T1000 (cell line): ENCODE measurements around the gene BOK.
"Not testable (repeated sequence)": the region's sequence is repeated elsewhere in the genome, so short reads cannot be mapped to it uniquely, and the experiment has no call there.

ENCODE experiments used
- DNase-seq: peaks from one replicate; lab custom pipeline; 2025; ENCODE audit warnings: mixed read lengths; lab: John Stamatoyannopoulos, UW

The BOK gene

GRCh38 chr2:241572915-241573651, 14.5 kb downstream of the BOK start:
- not testable (repeated sequence) for DNase-seq

DNA sequence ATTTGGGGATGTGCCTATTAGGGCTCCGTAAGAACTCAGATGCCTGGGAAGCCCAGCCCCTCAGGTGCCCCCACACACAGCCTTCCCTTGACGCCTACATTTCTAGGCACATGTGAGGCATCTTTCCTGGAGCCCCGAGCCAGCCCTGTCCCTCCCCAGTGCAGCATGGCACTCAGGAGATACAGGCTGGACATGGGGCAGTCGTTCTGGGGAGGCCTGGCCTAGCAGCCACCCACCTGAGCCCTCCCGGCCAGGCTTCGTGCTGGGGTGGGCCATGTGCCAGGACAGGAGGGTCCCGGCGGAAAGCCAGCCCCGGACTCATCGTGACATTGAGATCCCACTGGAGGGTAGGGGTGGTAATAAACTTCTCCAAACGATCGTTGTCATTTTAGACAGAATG, 15.2 kb downstream of the BOK start:
- no peak for DNase-seq

DNA sequence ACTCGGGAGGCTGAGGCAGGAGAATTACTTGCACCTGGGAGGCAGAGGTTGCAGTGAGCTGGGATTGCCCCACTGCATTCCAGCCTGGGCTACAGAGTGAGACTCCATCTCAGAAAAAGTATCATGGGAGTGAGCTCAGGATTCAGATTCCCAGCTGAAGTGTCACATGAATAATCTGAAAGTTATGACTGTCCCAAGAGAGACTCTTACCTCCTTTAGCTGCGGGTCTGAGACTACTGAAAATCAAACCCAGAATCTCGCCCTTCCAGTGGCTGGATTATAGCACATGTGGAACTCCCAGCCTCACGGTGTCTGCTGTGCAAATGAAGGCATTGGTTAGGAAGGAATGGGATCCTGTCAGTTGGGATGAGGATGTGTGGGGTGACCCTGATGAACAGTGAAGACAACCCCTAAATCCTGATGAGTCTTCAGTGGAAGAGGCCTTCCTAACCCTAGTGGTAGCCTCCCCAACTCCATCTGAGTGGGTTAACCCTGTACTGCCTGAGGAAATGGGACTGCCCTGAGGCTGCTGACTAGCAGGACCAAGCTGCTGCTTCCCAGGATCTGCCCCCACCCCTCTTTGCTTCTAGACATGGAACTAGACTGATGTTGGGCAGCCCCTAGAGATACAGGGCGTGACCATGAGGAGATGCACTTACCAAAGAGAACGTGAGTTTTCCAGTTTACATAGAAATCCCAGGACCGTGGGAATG, 16.5 kb downstream of the BOK start:
- no peak for DNase-seq

GRCh38 chr2:241575624-241576292, 17.2 kb downstream of the BOK start:
- DNase-seq: no peak

DNA sequence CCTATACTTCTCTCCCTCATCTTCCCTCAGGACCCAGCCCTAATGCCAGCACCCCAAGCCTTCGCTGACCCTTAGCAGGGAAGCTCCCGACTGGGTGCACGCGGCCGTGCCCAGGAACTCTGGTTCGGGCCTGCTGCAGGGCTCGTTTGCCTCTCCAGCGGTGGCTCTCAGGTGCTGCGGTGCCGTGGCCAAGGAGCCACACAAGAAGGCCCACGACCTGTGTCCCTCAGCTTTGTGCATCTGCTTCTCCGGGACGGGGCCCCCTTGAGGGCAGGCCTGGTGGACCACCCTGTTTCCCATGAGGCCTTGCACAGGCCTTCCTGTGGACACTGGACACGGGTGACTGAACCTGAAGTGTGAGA, 17.7 kb downstream of the BOK start:
- DNase-seq: no peak

DNA sequence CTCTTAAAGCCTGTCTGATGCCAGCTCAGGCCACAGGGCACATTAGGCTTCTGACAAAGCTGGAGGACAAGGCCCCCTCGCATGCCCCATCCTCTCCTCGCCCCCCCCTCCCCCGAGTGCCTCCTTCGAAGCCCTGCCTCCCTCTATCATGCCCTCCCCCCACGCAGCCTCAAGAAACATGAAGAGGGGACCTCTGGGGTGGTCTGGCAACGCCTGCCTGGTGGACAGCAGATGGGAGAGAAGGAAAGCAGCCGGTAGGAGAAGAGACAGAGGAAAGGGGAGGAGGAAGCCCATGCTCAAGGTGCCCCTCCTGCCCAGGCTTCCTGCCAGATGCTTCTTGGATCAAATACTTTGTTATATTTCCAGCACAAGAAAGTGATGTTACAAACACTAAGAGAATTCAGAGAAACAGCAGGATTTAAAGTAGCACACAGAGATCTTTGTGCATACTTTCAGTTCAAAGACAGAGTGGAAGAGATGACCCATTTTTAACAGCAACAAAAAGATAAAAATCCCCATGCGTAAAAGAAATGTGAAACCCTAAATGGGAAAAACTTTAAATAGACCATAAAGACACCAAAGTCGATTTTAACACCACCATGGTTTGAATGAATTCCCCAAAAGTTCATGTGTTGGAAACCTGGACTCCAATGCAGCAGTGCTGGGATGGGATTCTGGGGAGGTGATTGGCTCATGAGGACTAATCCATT, 19.0 kb downstream of the BOK start:
- no peak for DNase-seq

DNA sequence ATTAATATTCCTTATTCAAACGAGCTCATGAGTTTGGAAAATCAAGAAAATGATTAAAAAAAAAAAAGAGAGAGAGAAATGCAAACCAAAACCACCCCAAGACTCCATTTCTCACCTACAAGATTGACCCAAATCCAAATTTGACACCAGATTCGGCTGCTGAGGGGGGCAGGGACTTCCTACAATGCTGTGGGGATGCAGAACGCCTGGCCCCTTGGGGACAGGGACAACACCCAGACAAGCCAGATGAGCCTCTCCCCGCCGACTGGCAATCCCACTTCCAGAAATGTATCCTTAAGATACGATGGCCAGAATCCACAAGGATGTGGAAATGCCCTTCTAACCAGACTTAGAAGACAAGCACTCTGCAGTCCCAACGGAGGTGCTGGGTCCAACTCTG, 20.7 kb downstream of the BOK start:
- no peak for DNase-seq

- no peak for DNase-seq
These were observed 23.8 kb downstream of the BOK start for GRCh38 chr2:241582328-241582727.

- no peak for DNase-seq
These were observed 24.3 kb downstream of the BOK start for GRCh38 chr2:241582806-241583205.

- DNase-seq: no peak
These were observed 25.9 kb downstream of the BOK start for GRCh38 chr2:241584436-241584835.

DNA sequence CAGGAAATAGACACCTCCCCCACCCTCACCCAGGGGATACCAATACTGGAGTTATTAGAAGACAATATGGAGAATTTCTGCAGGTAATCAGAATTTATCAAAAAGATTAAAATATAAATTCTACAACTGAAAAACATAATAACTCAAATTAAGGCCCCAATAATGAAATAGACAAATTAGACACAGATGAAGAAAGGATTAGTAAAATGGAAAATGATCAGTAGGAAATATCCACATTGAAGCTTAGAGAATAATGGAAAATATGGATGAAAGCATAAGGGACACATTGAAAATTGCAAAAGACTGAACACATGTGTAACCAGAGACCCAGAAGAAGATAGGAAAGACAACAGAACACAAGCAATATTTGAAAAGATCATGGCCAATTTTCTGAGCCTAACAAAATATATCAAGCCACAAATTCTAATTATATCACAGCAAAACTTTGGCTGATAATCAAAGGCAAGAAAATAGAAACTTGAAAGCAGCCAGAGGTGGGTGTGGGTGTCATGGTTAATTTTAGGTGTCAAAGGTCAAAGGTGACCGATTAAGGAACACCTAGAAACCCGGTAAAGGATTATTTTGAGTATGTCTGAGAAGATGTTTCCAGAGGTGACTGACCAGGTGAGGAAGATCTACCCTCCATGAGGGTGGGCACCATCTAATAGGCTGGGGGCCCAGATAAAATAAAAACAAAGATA, 28.2 kb downstream of the BOK start:
- no peak for DNase-seq

- not testable (repeated sequence) for DNase-seq
These were observed 31.3 kb downstream of the BOK start for GRCh38 chr2:241589863-241590262.

GRCh38 chr2:241590496-241591455, 32.2 kb downstream of the BOK start:
- not testable (repeated sequence) for DNase-seq

- DNase-seq: no peak
These were observed 33.7 kb downstream of the BOK start for GRCh38 chr2:241592126-241592845.

GRCh38 chr2:241593271-241593670, 34.7 kb downstream of the BOK start:
- no peak for DNase-seq

GRCh38 chr2:241595600-241596140, 37.1 kb downstream of the BOK start:
- no peak for DNase-seq

GRCh38 chr2:241597561-241597960, 39.0 kb downstream of the BOK start:
- DNase-seq: no peak

DNA sequence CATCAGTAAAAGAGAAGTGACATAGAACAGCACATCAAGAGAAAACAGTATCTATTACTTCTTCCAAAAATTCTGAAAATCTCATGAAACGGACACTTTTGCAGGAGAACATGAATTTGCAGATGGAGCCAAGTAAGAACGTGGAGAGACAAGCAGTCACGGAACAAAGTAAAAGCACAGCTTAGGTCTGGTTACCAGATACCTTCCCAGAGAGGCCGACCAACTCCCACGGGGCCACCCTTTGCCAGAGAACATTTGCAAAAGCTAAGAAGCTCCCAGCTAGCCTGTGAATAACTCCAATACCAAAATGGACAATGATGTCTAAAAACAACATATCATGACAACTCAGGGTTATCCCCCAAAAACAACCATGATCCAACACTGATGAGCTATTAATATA, 39.5 kb downstream of the BOK start:
- no peak for DNase-seq

- no peak for DNase-seq
These were observed 39.9 kb downstream of the BOK start for GRCh38 chr2:241598487-241598886.

- no peak for DNase-seq
These were observed 41.1 kb downstream of the BOK start for GRCh38 chr2:241599615-241600014.
